Transverse colon (tissue), 4 donors: ENCODE measurements around the gene EMX1. TPM values are rescaled to one million over a fixed set of nuclear protein-coding genes. Genes with fewer than 3 reads are reported as not detected.
"Not testable (repeated sequence)": the region's sequence is repeated elsewhere in the genome, so short reads cannot be mapped to it uniquely, and the experiment has no call there.

Source experiments
- DNase-seq: peaks from one replicate; pipeline ENCODE4 v3.0.0-alpha.2; 2019
- H3K27ac ChIP-seq, 4 donors: fragments of 200-600 bp; sonication (generic); 2 replicates each; pipeline ENCODE4 v1.5.1; 2016 to 2018; ENCODE audit warnings: inconsistent platforms in 4 of 4
- H3K27me3 ChIP-seq: fragments of 200-600 bp; sonication (generic); 2 replicates; pipeline ENCODE4 v1.5.1; 2017; ENCODE audit warnings: inconsistent platforms
- H3K36me3 ChIP-seq, 4 donors: fragments of 200-600 bp; sonication (generic); 2 replicates each; pipeline ENCODE4 v1.5.1; 2017 to 2019; ENCODE audit warnings: inconsistent platforms in 4 of 4
- H3K4me1 ChIP-seq, 4 donors: fragments of 200-600 bp; sonication (generic); 2 replicates each; pipeline ENCODE4 v1.5.1; 2017 to 2020; ENCODE audit warnings: inconsistent platforms in 4 of 4
- H3K4me3 ChIP-seq, 4 donors: fragments of 200-600 bp; sonication (generic); 1 replicate in 1 of 4; 2 replicates in 3 of 4; pipeline versions ENCODE4 v1.5.1 to v1.6.1; 2017 to 2019; ENCODE audit warnings: inconsistent platforms in 4 of 4
- H3K9me3 ChIP-seq, 2 donors: fragments of 200-600 bp; sonication (generic); 2 replicates each; pipeline ENCODE4 v1.5.1; 2017 to 2019; ENCODE audit warnings: inconsistent platforms in 2 of 2
- CTCF ChIP-seq, 5 experiments: fragments of 200-600 bp in 3 of 5; fragments of 450-650 bp in 2 of 5; sonication (generic) in 3 of 5; IDR thresholded peaks; 1 replicate in 2 of 5; 2 replicates in 3 of 5; pipeline ENCODE4 v1.5.1; 2016 to 2017; ENCODE audit warnings: antibody characterized with exemption in 5 of 5, inconsistent platforms in 3 of 5, mild to moderate bottlenecking in 2 of 5, moderate library complexity in 1 of 5
- EP300 ChIP-seq: sonication (generic); formaldehyde crosslinking; IDR thresholded peaks from one replicate; pipeline ENCODE4 v1.6.1; 2017; ENCODE audit warnings: antibody characterized with exemption, low read depth
- POLR2A ChIP-seq: fragments of 450-650 bp; IDR thresholded peaks from one replicate; pipeline ENCODE4 v1.6.1; 2016; ENCODE audit warnings: antibody characterized with exemption, mild to moderate bottlenecking, moderate library complexity
- POLR2AphosphoS5 ChIP-seq, 3 donors: sonication (generic); formaldehyde crosslinking; IDR thresholded peaks; one replicate each; pipeline ENCODE4 v1.6.1; 2016; ENCODE audit warnings: antibody characterized with exemption in 3 of 3
- WGBS, 2 donors: methylation state at CpG; one replicate each; pipeline ENCODE4 v1.1.5; 2018; ENCODE audit warnings: low coverage in 1 of 2; 5-methylcytosine and 5-hydroxymethylcytosine counted together
- in situ Hi-C, 4 donors: fragments of 200-750 bp; cut with MboI; loops; one replicate each; pipeline versions ENCODE4 v1.15.0 to v1.15.1; 2017; ENCODE audit warnings: low sequenced_read_pairs in 3 of 4, low pct_ligation_motif_present in 1 of 4, low pct_unique_long_range_greater_than_20kb in 1 of 4
- intact Hi-C: fragments of 100-400 bp; cut with DNase I; formaldehyde crosslinking; loops from one replicate; pipeline ENCODE4 v1.15.1; 2023; ENCODE audit warnings: low total_unique reads
- total RNA-seq, 4 donors: library from RNA; depleted of rRNA; stranded (reverse); fragments of >200 nt; gene quantifications; one replicate each; pipeline ENCODE4 v1.1.0, GENCODE V29; 2016

Gene EMX1
- total RNA-seq, 4 donors from 2014 or later, result 1.5 to 2.9 (median 2.7) TPM; not detected in 1

GRCh38 chr2:72901426-72901825 lies 15.9 kb upstream of the EMX1 start:
- no peaks in the 10 kb centered on the region for H3K9me3 ChIP-seq
- WGBS, 2 donors, result 50 to 80% methylated on average over 1 to 3 of the region's 3 CpGs
- no peak for TF ChIP-seq CTCF (IDR thresholded peaks at IDR 0.05)
- TF ChIP-seq POLR2A, result no peak
- TF ChIP-seq POLR2AphosphoS5 (IDR thresholded peaks at IDR 0.05), result no peak
- TF ChIP-seq EP300, result no peak
- intact Hi-C loops, result no loop called here
- in situ Hi-C loops, result no loop called here
- H3K27ac ChIP-seq, result no peak overlapping the region
- peaks cover 67% of the 10 kb centered on the region for H3K27me3 ChIP-seq
- H3K36me3 ChIP-seq, result no peaks in the 10 kb centered on the region
- H3K4me1 ChIP-seq, result peaks cover 0 to under 1% (median 0%) of the 10 kb centered on the region in 4 donors
- no peak for DNase-seq
- no peak overlapping the region for H3K4me3 ChIP-seq

- H3K4me3 ChIP-seq, intact Hi-C loops, in situ Hi-C loops, H3K27ac ChIP-seq, H3K9me3 ChIP-seq, H3K4me1 ChIP-seq, H3K36me3 ChIP-seq, DNase-seq: not testable (repeated sequence)
- 75 to 88% methylated on average over 6 to 13 of the region's 13 CpGs for WGBS, 2 donors
- H3K27me3 ChIP-seq, result peaks cover 100% of the 10 kb centered on the region
Measured at GRCh38 chr2:72907369-72907768, 9.9 kb upstream of the EMX1 start.

DNA sequence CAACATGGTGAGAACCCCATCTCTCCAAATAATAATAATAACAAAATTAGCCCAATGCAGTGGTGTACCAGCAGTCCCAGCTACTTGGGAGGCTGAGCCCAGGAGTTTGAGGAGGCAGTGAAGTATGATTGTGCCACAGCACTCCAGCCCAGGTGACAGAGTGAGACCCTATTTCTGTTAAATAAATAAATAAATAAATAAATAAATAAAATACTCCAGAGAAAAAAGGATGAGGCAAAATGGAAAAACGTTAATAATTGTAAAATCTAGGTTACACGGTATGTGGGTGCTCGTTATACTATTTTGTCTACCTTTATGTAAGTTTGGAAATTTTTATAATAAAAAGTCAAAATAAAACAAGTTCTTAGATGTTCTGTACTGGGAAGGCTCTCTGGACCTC lies 8.6 kb upstream of the EMX1 start:
- intact Hi-C loops (no loop called here), in situ Hi-C loops (no loop called here)
- Histone ChIP-seq H3K9me3 (no peaks in the 10 kb centered on the region), H3K27me3 (peaks cover 100% of the 10 kb centered on the region), H3K4me3 (no peak overlapping the region), H3K4me1 (no peaks in the 10 kb centered on the region), H3K36me3 (no peaks in the 10 kb centered on the region), H3K27ac (no peak overlapping the region)
- WGBS, 2 donors, result 79 to 82% methylated on average over 3 of the region's 3 CpGs
- DNase-seq, result no peak
- no peak for TF ChIP-seq EP300
- TF ChIP-seq POLR2AphosphoS5 (IDR thresholded peaks at IDR 0.05), result no peak
- no peak for TF ChIP-seq CTCF (IDR thresholded peaks at IDR 0.05)

- intact Hi-C loops, result no loop called here
Measured at GRCh38 chr2:72911256-72911655, 6.1 kb upstream of the EMX1 start.

More at GRCh38 chr2:72911256-72911655, 6.1 kb upstream of the EMX1 start:
- in situ Hi-C loops, result no loop called here
- no peaks in the 10 kb centered on the region for H3K36me3 ChIP-seq
- H3K27ac ChIP-seq, result no peak overlapping the region
- WGBS, 2 donors, result 24% methylated on average over 1 of the region's 1 CpG; no CpG with 5 or more reads in 1 of the 2 donors
- H3K4me3 ChIP-seq, result no peak overlapping the region
- H3K4me1 ChIP-seq, result peaks cover 2 to 16% (median 13%) of the 10 kb centered on the region in 4 donors
- peaks cover 100% of the 10 kb centered on the region for H3K27me3 ChIP-seq
- no peak for DNase-seq
- TF ChIP-seq POLR2A (no peak), POLR2AphosphoS5 (IDR thresholded peaks at IDR 0.05) (no peak), EP300 (no peak), CTCF (IDR thresholded peaks at IDR 0.05) (no peak)
- no peaks in the 10 kb centered on the region for H3K9me3 ChIP-seq
